A673 (cell line): ENCODE measurements around the gene PLA2G4A.

Experiments
- EZH2 ChIP-seq: fragments of 200-600 bp; sonication (generic); IDR thresholded peaks from 2 replicates; pipeline ENCODE4 v1.6.1; 2017; ENCODE audit warnings: borderline replicate concordance, low read depth, mild to moderate bottlenecking, mixed read lengths, antibody characterized with exemption, low read length; ENCODE audit not compliant: poor library complexity, severe bottlenecking
- TF ChIP-seq, protein P1 (sequence below): fragments of 300-800, 200-600 bp; sonication (generic); conservative IDR thresholded peaks from 2 replicates; pipeline ENCODE4 v1.5.1; 2017; ENCODE audit warnings: low read depth, mild to moderate bottlenecking, antibody characterized with exemption, low read length, moderate library complexity, mixed read lengths

- TF ChIP-seq, protein P1, sequence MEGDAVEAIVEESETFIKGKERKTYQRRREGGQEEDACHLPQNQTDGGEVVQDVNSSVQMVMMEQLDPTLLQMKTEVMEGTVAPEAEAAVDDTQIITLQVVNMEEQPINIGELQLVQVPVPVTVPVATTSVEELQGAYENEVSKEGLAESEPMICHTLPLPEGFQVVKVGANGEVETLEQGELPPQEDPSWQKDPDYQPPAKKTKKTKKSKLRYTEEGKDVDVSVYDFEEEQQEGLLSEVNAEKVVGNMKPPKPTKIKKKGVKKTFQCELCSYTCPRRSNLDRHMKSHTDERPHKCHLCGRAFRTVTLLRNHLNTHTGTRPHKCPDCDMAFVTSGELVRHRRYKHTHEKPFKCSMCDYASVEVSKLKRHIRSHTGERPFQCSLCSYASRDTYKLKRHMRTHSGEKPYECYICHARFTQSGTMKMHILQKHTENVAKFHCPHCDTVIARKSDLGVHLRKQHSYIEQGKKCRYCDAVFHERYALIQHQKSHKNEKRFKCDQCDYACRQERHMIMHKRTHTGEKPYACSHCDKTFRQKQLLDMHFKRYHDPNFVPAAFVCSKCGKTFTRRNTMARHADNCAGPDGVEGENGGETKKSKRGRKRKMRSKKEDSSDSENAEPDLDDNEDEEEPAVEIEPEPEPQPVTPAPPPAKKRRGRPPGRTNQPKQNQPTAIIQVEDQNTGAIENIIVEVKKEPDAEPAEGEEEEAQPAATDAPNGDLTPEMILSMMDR = no peak
- no peak for TF ChIP-seq EZH2
Observed at GRCh38 chr1:186790101-186790500, 38.6 kb upstream of the PLA2G4A start.
